Colonic mucosa (tissue), 4 donors: ENCODE measurements around the gene TEAD3. TPM values are rescaled to one million over a fixed set of nuclear protein-coding genes. Genes with fewer than 3 reads are reported as not detected.

Experiments used
- DNase-seq: peaks from one replicate; pipeline ENCODE4 v3.0.0-alpha.2; 2020
- H3K27ac ChIP-seq: fragments of 200-600 bp; one replicate; pipeline ENCODE4 v1.8.0; 2021
- H3K27me3 ChIP-seq: fragments of 200-600 bp; one replicate; pipeline ENCODE4 v1.8.0; 2021
- H3K36me3 ChIP-seq: fragments of 200-600 bp; one replicate; pipeline ENCODE4 v1.8.0; 2021
- H3K4me1 ChIP-seq: fragments of 200-600 bp; one replicate; pipeline ENCODE4 v1.8.0; 2021; ENCODE audit warnings: mild to moderate bottlenecking
- H3K4me3 ChIP-seq: fragments of 200-600 bp; one replicate; pipeline ENCODE4 v1.8.0; 2021
- H3K9ac ChIP-seq, 2 donors: one replicate each; pipeline ENCODE4 v1.7.0; 2013; ENCODE audit warnings: control low read depth in 2 of 2, low read depth in 2 of 2, low read length in 2 of 2
- H3K9me3 ChIP-seq: fragments of 200-600 bp; one replicate; pipeline ENCODE4 v1.8.0; 2021
- CTCF ChIP-seq: fragments of 200-600 bp; IDR thresholded peaks from one replicate; pipeline ENCODE4 v1.8.0; 2022; ENCODE audit warnings: antibody characterized with exemption, mild to moderate bottlenecking
- intact Hi-C: fragments of 100-400 bp; cut with DNase I; formaldehyde crosslinking; loops from one replicate; pipeline ENCODE4 v1.14.1; 2022
- total RNA-seq, 2 donors: library from RNA; stranded (reverse); fragmentation: NEBNext Ultra II Directional in 1 of 2; extraction: Animal tissue kit (Norgen Biotek cat#: 25700) in 1 of 2; gene quantifications; one replicate each; pipeline ENCODE4 v1.2.1, GENCODE V29; 2021
- donor health status: healthy.
- donor health status: DM: no; HTN: no; CAD: no.
- donor health status: DM: no; HTN: no; CAD: no.

The TEAD3 gene
- total RNA-seq, 2 donors from 2014 or later = 24.5 to 38.4 TPM

- peak; percentile 41 for DNase-seq
- no peaks in the 10 kb centered on the region for H3K36me3 ChIP-seq
Measured at GRCh38 chr6:35468980-35469750, 27.7 kb downstream of the TEAD3 start.

GRCh38 chr6:35468181-35468979 is 28.5 kb downstream of the TEAD3 start, which contains the start of gene RPL10A:
Gene RPL10A, plus strand, starts transcription at chr6:35468401. Its CDS starts 34 bp downstream, at chr6:35468435.
- peak within 1 kb of the TSS; percentile 63 for H3K4me3 ChIP-seq
- TF ChIP-seq CTCF = peak; percentile 97
- H3K27me3 ChIP-seq = no peaks in the 10 kb centered on the region
- no peaks in the 10 kb centered on the region for H3K4me1 ChIP-seq
- DNase-seq = peak; percentile 98
- intact Hi-C loops = no loop called here
- H3K9me3 ChIP-seq = no peaks in the 10 kb centered on the region
- peak within 1 kb of the TSS; percentile 75 to 81 for H3K9ac ChIP-seq
- peak within 1 kb of the TSS; percentile 74 for H3K27ac ChIP-seq
- no peaks in the 10 kb centered on the region for H3K36me3 ChIP-seq

More at GRCh38 chr6:35468980-35469750, 27.7 kb downstream of the TEAD3 start:
- no peak for TF ChIP-seq CTCF
- Histone ChIP-seq H3K27me3 (no peaks in the 10 kb centered on the region), H3K9me3 (no peaks in the 10 kb centered on the region), H3K4me3 (peak overlapping the region; percentile 63), H3K9ac (peak overlapping the region; percentile 75 to 81), H3K4me1 (no peaks in the 10 kb centered on the region), H3K27ac (peak overlapping the region; percentile 74)
- intact Hi-C loops = no loop called here

GRCh38 chr6:35465646-35466045 is 31.2 kb downstream of the TEAD3 start:
- no peaks in the 10 kb centered on the region for H3K27me3 ChIP-seq
- no peaks in the 10 kb centered on the region for H3K36me3 ChIP-seq
- no peak for DNase-seq
- no peak overlapping the region for H3K4me3 ChIP-seq
- H3K4me1 ChIP-seq = no peaks in the 10 kb centered on the region
- H3K9ac ChIP-seq = no peak overlapping the region
- intact Hi-C loops = no loop called here
- no peaks in the 10 kb centered on the region for H3K9me3 ChIP-seq
- no peak for TF ChIP-seq CTCF
- no peak overlapping the region for H3K27ac ChIP-seq

- H3K36me3 ChIP-seq = no peaks in the 10 kb centered on the region
Measured at GRCh38 chr6:35463292-35463691, 33.6 kb downstream of the TEAD3 start.

More at GRCh38 chr6:35463292-35463691, 33.6 kb downstream of the TEAD3 start:
- H3K27ac ChIP-seq = no peak overlapping the region
- no peaks in the 10 kb centered on the region for H3K27me3 ChIP-seq
- no peak for DNase-seq
- H3K9ac ChIP-seq = no peak overlapping the region
- no peak overlapping the region for H3K4me3 ChIP-seq
- intact Hi-C loops = no loop called here
- no peaks in the 10 kb centered on the region for H3K9me3 ChIP-seq
- no peaks in the 10 kb centered on the region for H3K4me1 ChIP-seq
- no peak for TF ChIP-seq CTCF
